ENCODE measurements around the gene PHOSPHO1.

Gene PHOSPHO1

DNA sequence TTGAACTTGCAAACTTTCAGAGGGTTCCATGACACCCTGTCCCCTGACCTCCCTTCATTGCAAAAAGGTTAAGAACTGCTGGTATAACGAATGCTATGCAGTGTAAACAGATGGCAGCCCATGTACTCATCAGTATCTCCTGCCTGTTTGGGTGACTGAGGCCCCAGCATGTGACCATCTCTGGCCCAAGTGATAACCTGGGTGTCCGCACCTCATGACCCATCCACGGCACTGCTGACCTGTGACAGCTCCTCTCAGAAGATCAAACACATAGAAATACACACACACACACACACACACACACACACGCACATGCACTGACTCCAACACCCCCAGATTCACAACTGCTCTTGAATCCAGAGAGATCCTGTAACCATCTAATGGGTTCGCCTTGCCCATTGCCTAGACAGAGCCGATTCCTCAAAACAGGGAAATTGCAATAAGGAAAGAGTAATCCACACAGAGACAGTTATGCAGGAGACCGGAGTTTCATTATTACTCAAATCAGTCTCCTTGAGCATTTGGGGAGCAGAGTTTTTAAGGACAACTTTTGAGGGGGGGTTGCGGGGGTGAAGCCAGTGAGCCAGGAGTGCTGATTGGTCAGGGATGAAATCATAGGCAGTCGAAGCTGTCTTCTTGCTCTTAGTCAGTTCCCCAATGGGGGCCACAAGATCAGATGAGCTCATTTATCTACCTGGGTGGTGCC is 11.3 kb upstream of the PHOSPHO1 start:
- peak; percentile 62 for DNase-seq

DNA sequence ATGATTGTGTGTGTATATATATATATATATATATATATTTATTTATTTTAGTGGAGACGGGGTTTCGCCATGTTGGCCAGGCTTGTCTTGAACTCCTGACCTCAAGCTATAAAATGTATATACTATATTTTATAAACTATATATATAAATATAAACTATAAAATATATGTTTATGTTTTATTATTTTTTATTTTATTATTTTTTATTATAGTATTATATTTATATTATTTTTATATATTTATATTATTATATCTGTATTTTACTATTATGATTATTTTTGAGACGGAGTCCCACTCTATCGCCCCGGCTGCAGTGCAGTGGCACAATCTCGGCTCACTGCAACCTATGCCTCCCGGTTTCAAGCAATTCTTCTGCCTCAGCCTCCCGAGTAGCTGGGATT is 10.5 kb upstream of the PHOSPHO1 start:
- no peak for DNase-seq

DNA sequence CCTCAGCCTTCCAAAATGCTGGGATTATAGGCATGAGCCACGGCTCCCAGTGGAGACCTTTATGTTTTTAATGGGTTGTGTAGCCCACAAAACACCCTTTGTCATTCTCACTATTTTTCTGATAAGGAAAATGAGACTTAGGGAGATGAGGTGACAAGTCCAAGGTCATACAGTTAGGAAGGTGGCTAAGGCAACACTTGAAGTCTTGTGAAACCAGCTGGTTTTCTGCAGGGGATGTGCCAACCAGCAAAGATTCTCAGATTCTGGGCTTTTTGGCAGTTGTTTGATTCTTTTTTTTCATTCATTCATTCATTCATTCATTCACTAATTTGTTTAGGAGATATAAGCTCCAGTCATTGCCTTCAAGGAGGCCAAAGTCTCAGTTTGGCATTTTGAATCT is 10.0 kb upstream of the PHOSPHO1 start:
- DNase-seq = no peak

DNA sequence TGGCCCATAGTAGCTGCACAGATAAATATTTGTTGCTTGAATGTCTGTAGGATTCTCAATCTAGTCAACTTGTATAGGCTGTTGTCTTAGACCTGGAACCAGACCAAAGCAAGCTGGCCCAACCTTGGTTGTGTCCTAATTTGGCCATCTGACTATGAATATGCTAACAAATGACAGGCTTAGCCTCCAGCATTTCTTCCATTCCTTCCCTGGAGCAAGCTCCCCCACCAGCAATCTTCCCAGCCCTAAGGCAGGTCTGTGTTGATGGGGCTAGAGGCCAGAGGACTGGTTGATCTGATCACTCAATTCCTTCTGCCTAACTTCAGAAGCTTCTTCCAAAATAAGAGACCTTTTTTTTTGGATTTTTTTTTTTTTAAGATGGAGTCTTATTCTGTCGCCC is 9.4 kb upstream of the PHOSPHO1 start:
- no peak for DNase-seq

DNA sequence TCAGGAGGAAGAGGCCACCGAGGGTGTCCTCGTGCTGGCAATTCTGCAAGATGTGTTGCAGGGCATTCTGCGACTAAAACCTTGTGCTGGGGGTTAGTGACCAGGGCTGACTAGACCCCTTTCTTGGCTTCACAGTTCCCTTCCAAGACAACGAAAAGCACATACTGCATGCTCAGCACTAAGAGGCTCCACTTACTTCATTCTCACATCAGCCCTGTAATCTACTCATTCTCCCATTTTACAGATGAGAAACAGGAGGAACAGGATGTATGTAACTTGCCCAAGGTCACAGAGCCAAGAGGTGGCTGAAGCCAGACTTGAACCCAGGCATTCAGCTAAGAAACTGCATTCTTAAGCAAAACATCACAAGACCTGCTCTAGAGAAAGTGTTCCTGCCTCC is 5.3 kb upstream of the PHOSPHO1 start:
- no peak for DNase-seq

DNA sequence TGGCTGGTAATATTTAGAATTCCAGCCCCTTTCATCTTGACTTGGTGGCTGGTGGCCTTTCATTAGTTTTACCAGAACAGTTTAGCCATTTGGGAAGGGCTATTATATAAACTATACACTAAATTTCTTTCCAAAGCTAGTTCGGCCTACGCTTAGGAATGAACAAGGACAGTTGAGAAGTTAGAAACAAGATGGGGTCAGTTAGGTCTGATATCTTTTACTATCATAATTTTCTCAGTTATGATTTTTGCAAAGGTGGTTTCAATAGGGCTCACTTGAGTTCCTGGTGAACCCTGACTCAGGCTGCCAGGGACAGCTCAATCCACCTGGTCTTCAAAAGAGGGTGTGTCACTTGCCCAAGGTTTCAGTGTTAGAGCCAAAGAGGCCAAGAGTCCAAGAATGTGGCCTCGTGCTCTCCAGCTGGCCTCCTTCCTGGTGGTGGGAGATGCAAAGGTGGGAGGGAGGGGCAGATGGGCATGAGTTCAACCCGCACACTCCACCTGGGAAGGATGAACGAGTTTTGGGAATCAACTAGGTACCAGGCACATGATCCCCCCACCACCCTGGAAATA is 4.0 kb upstream of the PHOSPHO1 start:
- no peak for DNase-seq

DNA sequence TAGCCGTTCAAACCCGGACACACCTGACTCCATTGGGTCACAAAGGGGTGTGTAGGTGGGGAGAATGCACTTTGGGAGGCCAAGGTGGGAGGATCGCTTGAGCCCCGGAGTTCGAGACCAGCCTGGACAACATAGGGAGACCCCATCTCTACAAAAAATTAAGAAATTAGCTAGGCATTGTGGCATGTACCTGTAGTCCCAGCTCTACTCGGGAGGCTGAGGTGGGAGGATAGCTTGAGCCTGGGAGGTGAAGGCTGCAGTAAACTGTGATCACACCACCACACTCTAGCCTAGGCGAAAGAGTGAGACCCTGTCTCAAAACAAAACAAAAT is 942 bp upstream of the PHOSPHO1 start:
- DNase-seq = no peak

DNA sequence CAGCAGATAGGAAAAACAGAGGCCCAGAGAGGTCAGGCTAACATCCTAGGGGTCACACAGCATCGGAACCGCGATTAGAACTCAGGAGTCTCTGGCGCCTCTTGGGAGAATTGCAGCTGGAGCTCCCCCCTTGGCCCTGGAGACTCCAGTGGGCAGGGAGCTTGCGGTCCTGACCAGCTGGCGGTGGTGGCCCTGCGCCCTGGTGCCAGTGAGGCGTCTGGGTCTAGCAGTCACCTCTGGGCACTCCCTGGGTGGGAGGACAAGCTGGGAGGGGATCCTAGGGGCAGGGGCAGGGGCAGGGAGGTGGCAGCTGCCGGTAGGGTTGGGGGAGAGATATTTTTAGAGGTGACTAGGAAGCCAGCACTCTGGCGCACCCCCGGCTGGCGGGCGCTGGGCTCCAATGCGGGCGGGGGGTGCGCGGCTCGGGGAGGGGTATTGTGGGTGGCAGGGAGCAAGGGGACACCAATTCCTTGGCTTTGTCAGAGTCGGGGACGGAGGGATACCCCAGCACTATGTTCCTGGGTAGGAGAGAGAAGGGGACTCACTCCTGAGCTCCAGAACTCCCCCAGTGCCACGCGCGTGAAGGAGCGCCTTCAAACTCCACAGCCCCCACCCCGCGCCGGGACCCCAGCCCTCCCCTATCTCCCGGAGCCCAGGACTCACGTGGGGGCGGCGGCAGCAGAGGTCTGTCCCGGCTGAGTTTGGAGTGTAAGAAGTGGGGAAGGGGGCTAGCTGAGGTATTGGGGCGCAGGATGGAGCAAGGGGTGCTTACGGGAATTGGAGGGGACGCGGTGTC is 584 bp downstream of the PHOSPHO1 start:
- DNase-seq = no peak

DNA sequence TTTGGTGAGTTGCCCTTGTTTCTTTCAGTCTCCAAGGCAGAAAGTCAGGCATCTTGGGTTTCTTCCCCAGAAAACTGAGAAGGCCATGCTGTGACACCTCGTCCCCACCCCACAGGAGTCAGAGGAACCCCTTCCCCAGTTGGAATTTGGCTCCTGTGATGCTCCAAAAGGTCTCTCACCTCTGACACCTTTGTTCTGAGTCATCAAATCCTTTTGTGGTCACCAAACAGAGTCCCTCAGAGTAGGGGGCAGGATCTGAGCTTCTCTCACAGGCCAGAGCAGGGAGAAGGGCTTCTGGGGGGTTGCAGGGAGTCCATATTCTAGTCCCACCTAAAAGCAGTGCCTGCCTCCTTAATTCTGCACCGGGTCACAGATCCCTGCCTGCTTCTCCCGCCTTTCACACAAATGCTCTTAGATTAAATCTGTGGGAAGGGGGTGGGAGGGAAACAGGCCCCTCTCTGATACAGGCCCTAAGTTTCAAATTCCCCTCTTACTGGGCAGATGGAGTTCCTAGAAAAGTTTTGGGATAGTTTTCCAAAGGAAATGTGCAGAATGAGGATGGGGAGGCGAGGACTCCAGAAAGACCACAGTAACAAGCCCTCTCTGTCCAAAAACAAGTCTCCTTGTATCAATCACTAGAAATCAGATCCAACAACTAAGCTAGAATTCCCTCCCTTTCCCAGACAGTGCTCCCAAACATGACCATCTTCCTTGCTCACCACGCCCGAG is 1.3 kb downstream of the PHOSPHO1 start:
- no peak for DNase-seq

DNA sequence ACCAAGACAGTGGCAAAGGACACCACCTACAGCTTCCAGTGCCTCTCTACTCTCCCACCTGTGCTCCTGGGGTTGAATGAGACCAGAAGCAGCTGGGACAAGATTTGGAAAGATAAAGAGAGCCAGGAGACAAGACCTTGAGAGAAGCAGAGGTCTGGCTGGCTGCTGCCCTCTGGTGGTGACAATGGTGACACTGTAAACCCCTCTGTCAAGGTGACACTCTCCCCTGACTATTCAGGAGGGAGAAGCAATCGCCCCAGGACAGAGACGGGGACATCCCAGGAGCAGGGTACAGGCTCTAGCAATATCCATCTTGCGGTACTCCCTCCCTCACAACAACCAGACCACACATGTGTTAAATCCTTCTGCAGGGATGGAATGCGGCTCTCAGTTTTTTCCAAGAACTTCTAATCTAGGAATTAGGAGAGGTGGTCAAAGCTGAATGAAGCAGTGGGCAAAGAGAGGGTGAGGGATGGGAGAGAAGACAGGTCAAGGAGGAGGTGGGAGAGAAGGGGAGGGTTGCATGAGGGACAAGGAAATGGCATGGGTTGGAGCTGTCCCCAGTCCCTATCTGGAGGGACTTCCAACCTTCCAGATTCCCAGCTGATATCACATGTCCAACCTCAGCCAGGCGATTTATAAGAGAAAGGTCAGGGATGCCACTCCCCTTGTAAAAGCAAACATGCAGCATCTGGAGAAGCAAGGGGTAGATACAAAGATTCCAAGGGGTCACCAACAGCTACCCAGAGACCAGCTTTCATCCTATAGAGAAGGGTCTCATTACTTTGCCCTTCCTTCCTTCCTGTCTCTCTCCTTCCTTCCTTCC is 2.9 kb downstream of the PHOSPHO1 start:
- DNase-seq = peak; percentile 91

DNA sequence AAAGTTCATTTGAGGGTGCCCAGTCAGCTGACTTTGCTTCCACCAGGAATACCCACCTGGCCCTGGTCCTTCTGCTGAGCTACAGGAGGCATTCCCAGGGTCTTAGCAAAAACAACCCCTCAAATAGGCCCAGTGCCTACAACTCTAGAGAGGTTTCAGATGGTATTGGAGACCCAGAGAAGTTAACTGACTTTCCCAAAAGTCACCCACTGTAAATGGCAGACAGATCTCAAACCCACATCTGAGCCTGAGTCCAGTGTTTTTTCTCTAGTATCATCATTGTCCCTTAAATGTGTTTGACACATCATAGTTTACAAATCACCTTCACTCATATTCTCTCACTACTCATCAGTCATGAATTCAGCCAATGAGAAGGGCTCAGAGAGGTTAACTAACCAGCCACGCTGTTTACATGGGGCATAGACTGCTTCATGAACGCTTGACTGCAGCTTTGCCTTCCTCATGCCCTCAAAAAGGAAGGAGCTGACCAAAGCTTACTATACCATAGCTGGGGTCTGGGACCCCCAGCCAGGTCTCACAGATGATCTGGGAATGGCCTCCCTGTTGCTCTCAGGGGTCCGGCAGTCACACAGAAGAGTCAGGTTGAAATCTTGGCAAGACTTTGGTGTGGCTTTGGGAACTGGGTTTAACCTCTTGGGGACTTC is 3.7 kb downstream of the PHOSPHO1 start:
- no peak for DNase-seq

DNA sequence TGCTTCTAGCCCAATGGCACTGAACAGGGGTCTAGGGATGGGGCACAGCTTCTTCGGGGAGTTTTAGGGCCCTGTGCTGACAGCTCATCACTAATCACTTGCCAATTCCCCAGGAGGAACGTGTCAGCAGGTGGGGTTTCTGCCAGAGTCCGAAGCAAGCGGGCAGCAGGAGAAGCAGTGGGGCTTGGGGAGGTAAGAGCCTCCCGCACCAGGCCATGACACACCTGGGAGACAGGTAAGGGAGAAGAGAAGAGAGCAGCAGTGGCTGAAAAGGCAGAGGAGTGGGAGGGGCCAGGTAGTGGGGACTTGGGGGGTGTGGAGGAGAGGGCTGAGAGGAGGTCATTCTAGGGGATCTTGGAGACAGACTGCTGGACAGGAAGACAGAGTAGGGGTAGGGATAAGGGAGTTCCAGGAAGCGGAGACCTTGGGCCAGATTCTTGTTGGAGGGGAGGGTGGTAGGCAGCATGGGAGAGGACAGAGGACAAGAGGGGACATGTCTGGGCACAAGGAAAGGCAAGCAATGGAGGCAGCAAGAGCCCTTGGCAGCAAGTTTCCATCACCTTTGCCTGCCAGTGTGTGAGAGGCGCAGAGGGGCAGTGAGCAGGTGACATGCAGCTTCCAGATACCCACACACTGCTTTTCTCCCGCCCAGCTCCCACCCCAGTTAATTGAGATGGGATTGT is 4.9 kb downstream of the PHOSPHO1 start:
- DNase-seq = no peak

DNA sequence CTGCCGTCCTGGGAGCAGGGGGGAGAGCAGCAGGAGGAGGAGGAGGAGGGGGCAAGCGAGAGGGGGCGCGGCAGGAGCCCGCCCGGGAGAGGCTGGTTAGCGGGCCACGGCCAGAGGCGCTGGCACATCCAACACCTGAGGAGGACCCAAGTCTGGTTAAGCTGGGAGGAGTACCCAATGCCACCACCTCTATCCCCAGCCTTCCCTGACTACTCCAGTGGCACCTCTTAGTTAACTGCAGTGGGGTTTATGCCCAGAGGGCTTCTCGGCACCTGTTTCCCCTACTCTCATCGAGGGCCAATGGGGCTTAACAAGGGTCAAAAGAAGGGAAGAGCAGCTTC is 5.6 kb downstream of the PHOSPHO1 start:
- no peak for DNase-seq

DNA sequence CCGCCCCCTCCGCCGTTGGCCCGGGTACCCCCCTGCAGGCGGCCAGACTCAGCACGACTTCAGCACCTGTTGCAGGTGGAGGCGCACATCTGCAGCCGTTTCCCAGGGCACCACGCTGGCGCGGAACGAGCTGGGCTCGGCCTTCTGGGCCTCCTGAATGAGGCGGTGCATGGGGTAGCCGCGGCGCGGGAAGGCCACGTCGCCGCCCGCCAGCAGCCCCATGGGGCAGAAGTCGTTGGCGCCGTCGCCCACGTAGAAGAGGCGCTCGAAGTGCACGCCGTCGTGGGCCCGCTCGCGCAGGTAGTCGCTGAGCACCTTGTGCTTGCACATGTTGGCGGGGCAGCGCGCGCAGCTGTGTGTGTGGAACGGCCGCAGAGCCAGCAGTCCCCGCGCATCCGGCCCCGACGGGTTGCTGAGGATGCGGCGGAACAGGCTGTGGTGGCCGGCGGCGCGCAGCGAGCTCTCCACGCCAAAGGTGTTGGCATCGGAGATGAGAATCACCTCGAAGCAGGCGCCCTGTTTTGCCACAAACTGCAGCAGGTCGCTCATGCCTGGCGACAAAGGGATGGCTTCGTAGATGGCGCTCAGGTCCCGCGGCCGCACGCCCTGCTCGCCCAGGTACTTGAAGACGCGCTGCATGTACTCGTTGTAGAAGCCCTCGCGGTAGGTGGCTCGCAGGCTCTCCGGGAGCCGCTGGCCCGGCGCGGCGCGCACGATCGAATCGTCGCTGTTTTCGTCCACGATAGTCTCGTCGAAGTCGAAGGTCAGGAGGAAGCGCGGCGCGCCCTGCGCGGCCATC is 6.2 kb downstream of the PHOSPHO1 start:
- peak; percentile 43 for DNase-seq

DNA sequence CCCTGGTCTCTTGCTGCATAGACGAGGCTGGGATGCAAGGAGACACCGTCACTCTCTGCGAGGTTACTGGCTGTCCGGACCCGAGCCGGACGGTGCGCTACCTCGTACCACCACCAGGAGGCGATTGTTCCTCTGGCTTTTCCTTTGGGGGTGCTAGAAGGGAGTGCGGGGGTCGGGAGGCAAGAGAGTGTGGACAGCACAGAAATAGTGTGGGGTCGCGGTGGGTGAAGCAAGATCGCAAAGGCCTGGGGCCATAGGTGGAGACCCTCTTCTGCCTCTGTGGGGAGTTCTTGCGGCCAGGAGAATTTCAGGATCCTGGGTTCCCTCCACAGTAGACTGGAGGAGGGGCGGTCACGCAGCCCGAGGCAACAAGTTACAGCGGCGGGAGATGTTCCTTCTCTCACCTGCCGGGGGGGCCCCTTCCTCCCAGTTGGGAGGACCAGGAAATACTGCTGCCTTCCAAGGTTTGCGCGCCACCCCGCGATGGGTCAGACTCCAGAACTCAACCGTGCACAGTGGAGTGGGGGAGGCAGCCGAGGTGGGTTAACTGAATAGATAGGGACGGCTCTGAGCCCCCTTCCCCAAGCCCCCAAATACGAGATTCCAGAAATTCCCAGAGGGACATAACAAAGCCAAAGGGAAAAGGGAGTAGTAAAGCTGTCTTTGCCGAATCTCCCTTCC is 6.9 kb downstream of the PHOSPHO1 start:
- DNase-seq = peak; percentile 78

DNA sequence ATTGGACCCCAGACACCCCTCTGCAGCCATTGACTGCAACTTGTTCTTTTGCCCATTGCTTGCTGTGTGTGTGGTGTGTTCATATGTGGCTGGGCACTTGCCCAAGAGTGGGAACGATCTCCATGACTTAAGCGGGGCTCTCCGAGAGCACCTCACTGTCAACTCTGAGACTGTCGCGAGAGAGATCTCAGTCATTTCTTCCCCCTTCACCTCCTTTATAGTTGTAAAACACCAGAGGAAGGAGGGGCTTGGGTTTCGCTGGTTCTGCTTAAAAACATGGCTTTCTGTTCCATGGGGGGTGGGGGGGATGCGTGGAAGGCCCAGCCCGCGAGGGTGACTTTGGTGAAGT is 7.4 kb downstream of the PHOSPHO1 start:
- no peak for DNase-seq

DNA sequence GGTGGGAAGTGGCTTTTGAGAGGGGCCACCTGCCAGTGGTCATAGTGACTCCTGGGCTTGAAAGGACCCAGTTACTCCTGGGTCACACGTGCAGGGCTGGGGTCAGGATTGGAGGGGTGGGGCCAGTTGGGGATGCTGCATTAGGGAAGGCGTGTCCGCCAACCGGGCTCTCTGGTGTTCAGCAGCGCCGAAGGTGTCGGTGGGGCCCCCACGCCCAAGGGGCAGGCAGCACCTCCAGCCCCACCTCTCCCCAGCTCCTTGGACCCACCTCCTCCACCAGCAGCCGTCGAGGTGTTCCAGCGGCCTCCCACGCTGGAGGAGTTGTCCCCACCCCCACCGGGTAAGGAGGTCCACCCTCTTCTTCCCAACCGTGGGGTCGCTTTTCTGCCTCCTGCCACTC is 10.6 kb downstream of the PHOSPHO1 start:
- DNase-seq = no peak

DNA sequence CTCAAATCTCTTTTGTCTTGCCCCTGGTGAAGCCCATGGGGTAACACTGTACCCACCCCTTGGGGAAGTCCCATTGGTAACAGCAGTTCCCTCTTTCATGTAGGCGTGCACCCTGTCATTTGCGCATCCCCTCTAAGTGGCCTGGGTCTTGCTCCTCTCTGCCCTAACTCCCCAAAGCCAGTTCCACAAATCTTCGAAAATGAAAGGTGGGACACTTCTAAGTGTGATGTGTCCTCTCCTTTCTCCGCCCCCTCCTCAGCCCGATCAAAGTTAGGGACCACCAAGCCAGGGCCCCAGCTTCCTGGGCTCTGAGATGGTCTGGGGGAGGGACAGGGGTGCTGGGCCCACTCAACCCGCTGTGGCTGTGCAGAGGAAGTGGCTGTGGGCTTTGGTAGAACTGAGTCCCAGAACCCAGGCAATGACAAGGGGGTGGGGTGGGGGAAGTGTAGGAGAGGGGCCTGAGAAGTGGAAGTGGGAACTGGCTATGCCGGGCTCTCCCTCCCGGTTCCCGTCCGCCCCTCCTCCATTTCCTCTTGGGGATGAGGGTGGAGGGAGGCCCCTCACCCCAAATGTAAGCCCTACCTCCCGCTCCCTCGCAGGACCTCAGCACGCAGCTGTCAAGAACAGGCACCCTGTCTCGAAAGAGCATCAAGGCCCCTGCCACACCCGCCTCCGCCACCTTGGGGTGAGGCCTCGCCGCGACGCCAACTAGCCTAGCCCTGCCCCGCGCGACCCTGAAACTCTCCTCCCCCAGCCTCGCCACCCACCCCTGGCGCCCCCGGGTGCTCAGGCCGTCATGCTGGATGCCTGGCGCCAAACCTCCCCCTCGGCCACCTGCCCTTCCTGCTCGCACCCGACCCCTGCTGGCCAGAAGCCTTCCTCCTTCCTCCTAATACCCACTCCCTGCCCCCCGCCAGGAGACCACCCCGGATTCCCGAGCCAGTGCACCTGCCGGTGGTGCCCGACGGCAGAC is 11.4 kb downstream of the PHOSPHO1 start:
- peak; percentile 44 for DNase-seq
